ENCODE data around the gene PLOD2.

Gene PLOD2

GRCh38 chr3:146162561-146162960, 1.6 kb upstream of the PLOD2 start:
- no peak overlapping the region for H3K4me2 ChIP-seq (ENCODE audit: low read depth, low read length)
- H3K36me3 ChIP-seq (replicated peaks; ENCODE audit: insufficient read depth, low read length): no peaks in the 10 kb centered on the region

GRCh38 chr3:146161663-146162002, 649 bp upstream of the PLOD2 start:
- Histone ChIP-seq H2AFZ (ENCODE audit: low read length) (peak overlapping the region; percentile 76), H3K9me2 (replicated peaks; ENCODE audit: insufficient read depth, low read length) (no peaks in the 10 kb centered on the region), H3K4me2 (ENCODE audit: low read depth, low read length) (peak overlapping the region; percentile 48)

More at GRCh38 chr3:146162561-146162960, 1.6 kb upstream of the PLOD2 start:
- H3K79me2 ChIP-seq (ENCODE audit: low read length): peaks cover 12% of the 10 kb centered on the region
- no peaks in the 10 kb centered on the region for H3K27me3 ChIP-seq (replicated peaks; ENCODE audit: insufficient read depth, low read length)
- DNase-seq: no peak
- H3K4me1 ChIP-seq (ENCODE audit: low read length): 0 out of 2 replicates have a peak, but pooled peaks cover 5% of the 10 kb centered on the region
- no peak overlapping the region for H2AFZ ChIP-seq (ENCODE audit: low read length)
- no peaks in the 10 kb centered on the region for H3K9me3 ChIP-seq (replicated peaks; ENCODE audit: insufficient read depth, low read length)
- H3K9me2 ChIP-seq (replicated peaks; ENCODE audit: insufficient read depth, low read length): no peaks in the 10 kb centered on the region
- H3K4me3 ChIP-seq (ENCODE audit: low read length): no peak overlapping the region
- no peaks in the 10 kb centered on the region for H4K20me1 ChIP-seq (ENCODE audit: insufficient read depth, low read length)
- no peak overlapping the region for H3K27ac ChIP-seq (ENCODE audit: low read length)
- H3K9ac ChIP-seq (ENCODE audit: low read length): no peak overlapping the region
- peaks cover 11% of the 10 kb centered on the region; the same call in 1 of the 2 replicates for H3F3A ChIP-seq (ENCODE audit: insufficient read depth, low read length)
- TF ChIP-seq EZH2phosphoT487 (IDR thresholded peaks at IDR 0.05; ENCODE audit: low read length): no peak
- no peak for TF ChIP-seq EZH2 (optimal IDR thresholded peaks at IDR 0.05; ENCODE audit: low read depth, low read length)
- no peak for TF ChIP-seq CTCF (IDR thresholded peaks at IDR 0.05; ENCODE audit: low read length)

GRCh38 chr3:146160321-146160963, 542 bp downstream of the PLOD2 start:
- Histone ChIP-seq H3K79me2 (ENCODE audit: low read length) (peaks cover 29% of the 10 kb centered on the region), H3K9ac (ENCODE audit: low read length) (peak overlapping the region; percentile 67), H3K9me3 (replicated peaks; ENCODE audit: insufficient read depth, low read length) (no peaks in the 10 kb centered on the region), H3K4me2 (ENCODE audit: low read depth, low read length) (peak overlapping the region; percentile 67), H3K9me2 (replicated peaks; ENCODE audit: insufficient read depth, low read length) (no peaks in the 10 kb centered on the region), H3K4me3 (ENCODE audit: low read length) (peak overlapping the region; percentile 84), H2AFZ (ENCODE audit: low read length) (peak overlapping the region; percentile 86), H4K20me1 (ENCODE audit: insufficient read depth, low read length) (no peaks in the 10 kb centered on the region), H3K27ac (ENCODE audit: low read length) (peak overlapping the region; percentile 47; the same call in 1 of the 2 replicates), H3K36me3 (replicated peaks; ENCODE audit: insufficient read depth, low read length) (no peaks in the 10 kb centered on the region), H3K4me1 (ENCODE audit: low read length) (peaks cover 12% of the 10 kb centered on the region), H3K27me3 (replicated peaks; ENCODE audit: insufficient read depth, low read length) (no peaks in the 10 kb centered on the region), H3F3A (ENCODE audit: insufficient read depth, low read length) (peaks cover 14% of the 10 kb centered on the region; the same call in 1 of the 2 replicates)
- no peak for TF ChIP-seq EZH2 (optimal IDR thresholded peaks at IDR 0.05; ENCODE audit: low read depth, low read length)
- TF ChIP-seq CTCF (IDR thresholded peaks at IDR 0.05; ENCODE audit: low read length): peak; percentile 48
- no peak for TF ChIP-seq EZH2phosphoT487 (IDR thresholded peaks at IDR 0.05; ENCODE audit: low read length)
- DNase-seq: peak; percentile 78

More at GRCh38 chr3:146161663-146162002, 649 bp upstream of the PLOD2 start:
- Histone ChIP-seq H3K79me2 (ENCODE audit: low read length) (peaks cover 21% of the 10 kb centered on the region), H3K4me1 (ENCODE audit: low read length) (peaks cover 8% of the 10 kb centered on the region), H4K20me1 (ENCODE audit: insufficient read depth, low read length) (no peaks in the 10 kb centered on the region), H3K4me3 (ENCODE audit: low read length) (peak overlapping the region; percentile 84), H3K27ac (ENCODE audit: low read length) (peak overlapping the region; percentile 39; the same call in 1 of the 2 replicates), H3F3A (ENCODE audit: insufficient read depth, low read length) (peaks cover 14% of the 10 kb centered on the region; the same call in 1 of the 2 replicates), H3K36me3 (replicated peaks; ENCODE audit: insufficient read depth, low read length) (no peaks in the 10 kb centered on the region), H3K27me3 (replicated peaks; ENCODE audit: insufficient read depth, low read length) (no peaks in the 10 kb centered on the region), H3K9me3 (replicated peaks; ENCODE audit: insufficient read depth, low read length) (no peaks in the 10 kb centered on the region), H3K9ac (ENCODE audit: low read length) (peak overlapping the region; percentile 63; the same call in 1 of the 2 replicates)
- TF ChIP-seq CTCF (IDR thresholded peaks at IDR 0.05; ENCODE audit: low read length) (no peak), EZH2 (optimal IDR thresholded peaks at IDR 0.05; ENCODE audit: low read depth, low read length) (no peak), EZH2phosphoT487 (IDR thresholded peaks at IDR 0.05; ENCODE audit: low read length) (no peak)
- DNase-seq: no peak
